Measurements from ENCODE around the gene INPP5A.

DNA sequence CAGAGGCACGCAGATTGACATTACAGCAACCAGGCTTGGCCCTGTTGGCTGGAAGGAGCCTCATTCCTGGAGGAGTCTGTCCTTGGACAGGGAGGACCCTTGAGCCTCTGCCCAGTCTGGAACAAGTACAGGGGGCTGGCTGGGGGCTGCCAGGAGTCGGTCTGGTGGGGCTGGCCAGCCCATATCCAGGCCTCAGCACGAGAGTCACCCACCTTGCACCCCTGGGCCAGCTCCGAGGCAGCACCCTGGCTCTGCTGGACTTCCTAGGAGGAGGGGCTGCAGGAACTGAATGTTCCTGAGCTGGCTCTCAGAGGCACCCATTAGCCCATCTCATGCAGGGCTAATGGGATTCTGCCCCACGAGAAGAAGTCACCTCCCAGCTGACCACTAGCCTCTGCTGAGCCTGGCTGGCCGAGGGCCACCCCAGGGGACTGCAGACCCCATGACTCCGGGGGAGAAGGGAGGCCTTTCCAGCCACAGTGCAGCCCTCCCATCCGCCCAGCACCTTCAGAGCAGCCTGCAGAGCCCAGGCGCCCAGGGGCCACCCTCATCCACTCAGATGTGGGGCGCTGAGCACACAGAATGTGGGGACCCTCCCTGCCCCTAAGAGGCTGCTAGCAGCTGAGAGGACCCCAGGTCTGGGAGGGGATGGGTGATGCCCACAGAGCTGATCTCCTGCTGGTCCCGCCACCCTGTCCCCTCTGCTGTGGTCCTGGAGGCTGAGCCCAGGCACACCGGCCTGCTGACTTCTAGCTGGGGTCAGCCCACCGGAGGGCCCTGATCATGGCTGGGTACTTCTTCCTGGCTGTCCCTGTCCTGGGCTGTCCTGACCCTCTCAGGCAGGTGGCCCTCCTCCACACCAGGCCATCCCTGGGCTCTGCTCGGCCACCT is 14.8 kb upstream of the INPP5A start:
- TF ChIP-seq, protein P1, sequence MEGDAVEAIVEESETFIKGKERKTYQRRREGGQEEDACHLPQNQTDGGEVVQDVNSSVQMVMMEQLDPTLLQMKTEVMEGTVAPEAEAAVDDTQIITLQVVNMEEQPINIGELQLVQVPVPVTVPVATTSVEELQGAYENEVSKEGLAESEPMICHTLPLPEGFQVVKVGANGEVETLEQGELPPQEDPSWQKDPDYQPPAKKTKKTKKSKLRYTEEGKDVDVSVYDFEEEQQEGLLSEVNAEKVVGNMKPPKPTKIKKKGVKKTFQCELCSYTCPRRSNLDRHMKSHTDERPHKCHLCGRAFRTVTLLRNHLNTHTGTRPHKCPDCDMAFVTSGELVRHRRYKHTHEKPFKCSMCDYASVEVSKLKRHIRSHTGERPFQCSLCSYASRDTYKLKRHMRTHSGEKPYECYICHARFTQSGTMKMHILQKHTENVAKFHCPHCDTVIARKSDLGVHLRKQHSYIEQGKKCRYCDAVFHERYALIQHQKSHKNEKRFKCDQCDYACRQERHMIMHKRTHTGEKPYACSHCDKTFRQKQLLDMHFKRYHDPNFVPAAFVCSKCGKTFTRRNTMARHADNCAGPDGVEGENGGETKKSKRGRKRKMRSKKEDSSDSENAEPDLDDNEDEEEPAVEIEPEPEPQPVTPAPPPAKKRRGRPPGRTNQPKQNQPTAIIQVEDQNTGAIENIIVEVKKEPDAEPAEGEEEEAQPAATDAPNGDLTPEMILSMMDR (IDR thresholded peaks at IDR 0.05), result no peak
- TF ChIP-seq EP300 (IDR thresholded peaks at IDR 0.05) (no peak), POLR2A (IDR thresholded peaks at IDR 0.05) (no peak), POLR2AphosphoS5 (IDR thresholded peaks at IDR 0.05) (no peak)

Data from sigmoid colon (tissue), 4 donors.